Stimulated activated CD8-positive, alpha-beta memory T cell treated with anti-CD3 and anti-CD28 coated beads, Interleukin-7, amount 100 ng/mL, for 1 hour (primary cell): ENCODE data around the gene THADA.
"Not testable (repeated sequence)": the region's sequence is repeated elsewhere in the genome, so short reads cannot be mapped to it uniquely, and the experiment has no call there.

ENCODE experiments used
- DNase-seq, 2 donors: peaks; one replicate each; pipeline ENCODE4 v3.0.0-alpha.2; 2020; ENCODE audit warnings: low read depth in 2 of 2

THADA gene

DNA sequence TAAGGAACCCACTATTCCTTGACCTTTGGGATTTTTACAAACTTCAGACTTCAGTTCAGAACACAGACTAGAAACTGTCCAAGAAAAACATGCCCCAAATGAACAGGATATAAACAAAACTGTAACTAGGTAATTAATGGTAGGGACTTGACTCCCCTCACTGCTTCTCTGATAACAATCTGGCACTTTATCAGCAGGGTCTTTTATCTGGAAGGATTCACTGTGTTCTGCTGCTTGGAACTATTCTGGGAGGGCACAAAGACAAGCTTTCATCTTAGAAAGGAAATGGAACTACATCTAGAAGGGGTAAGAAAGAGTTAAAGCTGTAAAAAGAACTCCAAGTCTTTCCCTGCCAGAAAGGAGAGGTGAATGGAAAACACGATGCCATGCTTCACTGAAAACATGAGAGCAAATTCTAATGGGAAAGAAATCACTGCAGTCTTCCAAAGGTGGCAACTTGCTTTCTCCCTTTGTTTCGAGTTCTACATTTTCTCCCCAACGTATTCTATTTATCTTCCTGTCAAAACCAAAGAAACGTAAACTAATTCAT, 181.2 kb downstream of the THADA start:
- no peak for DNase-seq

DNA sequence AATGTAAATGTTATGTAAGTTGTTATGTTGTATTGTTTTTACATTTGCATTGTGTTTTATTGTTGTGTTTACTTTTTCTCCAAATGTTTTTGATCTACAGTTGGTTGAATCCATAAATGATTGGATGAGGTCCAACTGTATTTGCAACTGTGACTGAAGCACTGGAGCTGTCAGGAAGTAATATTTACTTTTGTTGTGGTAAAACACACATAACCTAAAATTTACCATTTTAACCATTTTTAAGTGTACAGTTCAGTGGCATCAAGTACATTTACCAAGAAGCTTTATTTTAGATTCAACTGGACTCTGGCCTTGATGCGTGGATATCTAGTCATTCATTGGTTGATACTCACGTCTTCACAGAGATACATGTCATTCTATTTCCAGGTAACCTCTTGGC, 181.8 kb downstream of the THADA start:
- DNase-seq: no peak

DNA sequence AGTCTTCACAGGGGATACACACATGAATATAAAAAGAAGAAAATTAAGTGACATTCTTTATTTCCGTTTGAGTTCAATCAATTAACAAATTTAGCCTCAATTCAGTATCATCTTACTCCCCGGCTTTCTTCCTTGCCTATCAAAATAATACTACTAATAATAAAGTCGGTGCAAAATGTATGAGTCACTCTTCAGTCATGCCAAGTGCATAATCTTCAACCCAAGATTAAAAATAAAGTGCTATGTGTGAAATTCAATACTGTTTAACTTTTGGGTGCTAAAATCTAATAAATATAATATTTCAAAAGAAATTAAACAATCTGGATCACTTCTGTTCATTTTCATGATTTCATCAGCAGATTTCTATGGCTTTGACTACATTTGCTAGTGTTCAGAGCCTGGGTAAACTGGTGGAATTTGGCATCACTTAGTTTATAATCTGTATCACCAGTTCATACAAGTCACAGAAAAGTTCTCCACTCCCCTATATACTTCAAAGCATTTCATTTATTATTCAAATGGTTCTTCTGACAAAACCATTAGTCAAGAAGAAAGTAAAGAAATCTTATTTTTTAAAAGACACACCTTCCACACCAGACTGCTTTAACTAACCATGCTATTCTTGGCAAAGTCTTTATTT, 183.6 kb downstream of the THADA start:
- no peak for DNase-seq

DNA sequence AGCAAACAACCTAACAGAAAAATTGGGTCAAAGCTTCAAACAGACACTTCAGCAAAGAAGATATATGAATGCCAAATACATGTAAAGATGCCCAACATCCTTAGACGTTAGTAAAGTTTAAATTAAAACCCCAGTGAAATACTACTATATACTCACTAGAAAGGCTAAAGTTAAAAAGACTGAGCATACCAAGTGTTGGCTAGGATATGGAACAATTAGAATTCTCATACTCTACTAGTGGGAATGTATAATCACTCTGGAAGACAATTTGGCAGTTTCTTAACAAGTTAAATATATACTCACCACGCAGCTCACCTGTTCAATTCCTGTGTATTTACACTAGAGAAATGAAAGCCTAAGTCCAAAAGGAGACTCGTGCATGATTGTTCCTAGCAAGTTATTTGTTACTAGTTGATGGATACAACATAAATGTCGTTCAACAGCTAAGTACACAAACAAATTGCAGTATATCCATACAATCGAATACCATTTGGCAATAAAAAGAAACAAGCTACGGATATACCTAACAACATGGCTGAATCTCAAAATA, 185.7 kb downstream of the THADA start:
- no peak for DNase-seq

DNA sequence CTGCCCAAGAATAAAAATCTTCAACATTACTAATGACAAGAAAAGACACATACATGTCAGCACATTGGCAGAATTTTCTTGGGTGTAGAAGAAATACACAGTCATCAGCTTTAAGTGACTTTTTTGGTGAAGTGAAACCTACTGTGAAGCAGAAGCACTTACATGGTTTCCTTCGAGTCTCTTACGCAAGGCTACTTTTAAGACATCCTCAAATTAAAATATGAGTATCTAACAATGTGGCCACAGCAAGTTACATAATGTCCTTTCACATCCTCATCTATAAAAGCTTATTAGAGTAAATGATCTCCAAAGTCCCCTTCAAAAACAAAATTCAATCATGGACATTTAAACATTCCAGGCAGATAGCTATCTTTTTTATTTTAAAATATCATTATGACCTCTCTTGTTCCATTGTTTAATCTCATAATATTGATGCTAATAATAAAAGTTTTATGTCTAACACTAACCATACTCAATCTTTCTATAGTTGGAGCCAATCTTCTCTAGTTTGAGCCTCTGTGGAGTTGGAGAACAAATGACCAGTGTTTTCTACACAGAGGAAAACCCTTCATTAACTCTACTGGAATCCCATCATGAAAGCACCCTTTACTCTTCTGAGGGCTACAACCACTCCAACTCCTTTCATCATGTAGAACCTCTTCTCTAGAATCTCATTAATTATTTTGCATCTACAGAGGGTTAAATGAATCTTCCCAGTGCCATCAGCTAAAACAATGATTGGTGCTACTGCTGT, 187.3 kb downstream of the THADA start:
- no peak for DNase-seq

DNA sequence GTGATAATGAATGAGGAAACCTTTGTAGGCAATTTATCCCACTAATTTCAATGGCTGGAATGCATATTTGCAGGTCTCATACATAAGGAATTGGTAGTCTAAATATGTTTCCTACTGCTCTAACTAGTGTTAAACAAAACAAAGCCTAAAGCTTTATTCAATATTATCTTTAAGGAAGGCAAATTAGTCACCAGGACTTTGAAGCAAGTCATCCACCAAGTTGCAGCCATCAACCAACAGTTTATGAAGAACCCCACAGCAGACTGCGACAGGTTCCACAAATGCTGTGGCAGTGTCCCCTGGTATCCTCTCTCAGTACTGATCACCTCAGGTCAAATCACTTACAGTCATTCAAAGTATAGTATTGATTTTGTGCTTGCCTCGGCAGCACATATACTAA, 187.9 kb downstream of the THADA start:
- no peak for DNase-seq

DNA sequence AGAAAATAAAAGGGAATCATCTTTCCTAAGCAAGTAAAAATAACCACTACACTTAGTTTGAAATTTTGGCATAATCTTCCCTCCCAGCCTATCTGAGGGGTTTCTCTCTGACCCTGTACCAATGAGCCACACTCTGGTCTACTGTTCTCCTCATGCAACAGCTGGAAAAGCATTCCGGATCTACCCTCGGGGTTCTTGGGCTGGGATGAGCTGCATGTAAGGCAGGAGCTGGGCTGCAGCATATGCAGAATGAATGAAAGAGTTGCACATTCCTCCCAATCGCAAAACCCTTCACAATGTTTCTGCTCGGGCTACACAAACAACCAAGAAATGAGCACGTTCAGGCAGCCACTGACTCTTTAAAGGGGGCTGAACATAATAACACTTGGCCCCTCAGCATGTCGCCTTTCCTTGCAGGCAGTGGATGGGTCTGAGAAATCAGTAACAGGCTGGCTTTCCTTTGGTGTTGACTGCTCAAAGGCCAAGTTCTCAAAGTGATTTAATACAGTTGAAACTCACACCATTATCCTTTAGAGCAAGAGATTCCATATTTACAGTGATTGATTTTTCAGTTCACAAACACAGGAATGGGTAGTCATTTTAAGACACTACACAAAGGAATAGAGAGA, 189.1 kb downstream of the THADA start:
- DNase-seq: no peak

DNA sequence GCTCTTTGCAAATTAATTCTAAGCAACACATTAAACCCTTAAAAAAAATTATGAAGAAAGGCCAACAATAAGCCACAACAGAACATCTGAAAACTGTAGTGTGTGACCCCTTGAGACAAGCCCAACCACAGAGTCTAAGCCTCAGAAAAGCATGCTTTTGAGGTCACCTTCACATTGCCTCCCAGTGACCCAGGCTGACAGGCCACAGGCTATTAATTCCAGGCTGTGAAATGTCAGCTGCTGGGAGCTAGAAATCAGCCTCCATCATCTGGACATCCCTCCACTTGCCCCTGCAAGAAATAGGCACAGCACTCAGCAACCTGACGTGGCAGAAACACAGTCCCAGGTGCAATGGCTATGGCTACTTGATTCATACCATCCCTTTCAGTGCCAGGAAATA, 190.0 kb downstream of the THADA start:
- no peak for DNase-seq

DNA sequence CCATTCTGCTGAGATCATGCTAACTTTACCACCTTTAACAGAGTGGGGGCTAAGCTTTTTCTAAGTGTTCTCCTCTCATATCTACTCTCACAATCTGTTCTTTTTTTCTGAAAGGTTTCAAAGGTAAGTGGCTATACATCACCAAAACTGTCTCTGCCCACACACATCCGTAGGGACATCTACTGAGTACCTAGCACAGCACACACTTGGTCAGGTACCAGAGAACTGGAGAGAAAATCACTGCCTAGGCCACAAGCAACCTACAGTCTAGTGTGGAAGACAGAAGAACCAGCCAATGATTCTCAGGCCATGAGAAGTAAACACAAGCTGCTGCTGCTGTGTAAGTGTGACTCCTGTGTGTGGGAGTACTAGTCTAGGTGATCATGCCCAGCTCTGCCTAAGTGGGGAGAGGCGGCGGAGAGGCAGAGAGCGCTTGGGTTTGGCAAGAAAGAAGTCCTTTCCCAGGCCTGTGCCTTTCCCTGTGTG, 193.3 kb downstream of the THADA start:
- no peak for DNase-seq

DNA sequence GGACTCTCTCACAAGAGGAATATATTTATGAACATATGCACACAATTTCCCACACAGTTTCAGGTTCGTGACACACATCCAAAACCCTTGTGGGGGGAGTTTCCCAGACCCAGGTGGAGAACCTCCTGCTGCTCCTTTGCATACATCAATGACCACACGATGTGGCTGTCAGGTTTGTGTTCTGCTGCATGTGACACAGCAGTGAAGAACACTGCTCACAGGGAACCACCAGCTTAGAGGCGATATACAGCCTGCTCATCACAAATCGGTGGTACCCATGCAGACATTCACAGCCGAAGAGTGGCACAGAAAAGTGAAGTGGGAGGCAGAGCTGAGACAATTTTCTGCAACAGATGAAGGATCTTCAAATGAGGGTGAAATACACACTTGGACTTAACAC, 193.8 kb downstream of the THADA start:
- DNase-seq: no peak

DNA sequence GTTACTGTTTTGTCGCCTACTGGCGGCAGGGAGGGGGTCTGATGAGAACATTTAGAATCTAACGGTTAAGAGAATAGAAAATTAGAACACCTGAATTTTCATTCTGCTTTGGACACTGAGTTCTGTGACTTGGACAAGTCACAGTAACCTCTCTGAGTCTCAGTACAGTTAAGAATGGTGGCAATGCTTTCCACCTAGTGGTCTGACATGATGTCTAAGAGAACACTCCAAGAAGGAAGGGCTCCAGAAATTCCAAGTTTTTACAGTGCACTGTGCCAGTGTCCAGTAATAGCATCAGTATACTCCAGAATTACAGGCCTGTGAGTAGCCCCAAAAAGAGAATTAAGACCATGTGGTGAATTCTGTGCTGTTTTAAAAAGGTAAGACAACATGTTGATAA, 195.3 kb downstream of the THADA start:
- DNase-seq: no peak

DNA sequence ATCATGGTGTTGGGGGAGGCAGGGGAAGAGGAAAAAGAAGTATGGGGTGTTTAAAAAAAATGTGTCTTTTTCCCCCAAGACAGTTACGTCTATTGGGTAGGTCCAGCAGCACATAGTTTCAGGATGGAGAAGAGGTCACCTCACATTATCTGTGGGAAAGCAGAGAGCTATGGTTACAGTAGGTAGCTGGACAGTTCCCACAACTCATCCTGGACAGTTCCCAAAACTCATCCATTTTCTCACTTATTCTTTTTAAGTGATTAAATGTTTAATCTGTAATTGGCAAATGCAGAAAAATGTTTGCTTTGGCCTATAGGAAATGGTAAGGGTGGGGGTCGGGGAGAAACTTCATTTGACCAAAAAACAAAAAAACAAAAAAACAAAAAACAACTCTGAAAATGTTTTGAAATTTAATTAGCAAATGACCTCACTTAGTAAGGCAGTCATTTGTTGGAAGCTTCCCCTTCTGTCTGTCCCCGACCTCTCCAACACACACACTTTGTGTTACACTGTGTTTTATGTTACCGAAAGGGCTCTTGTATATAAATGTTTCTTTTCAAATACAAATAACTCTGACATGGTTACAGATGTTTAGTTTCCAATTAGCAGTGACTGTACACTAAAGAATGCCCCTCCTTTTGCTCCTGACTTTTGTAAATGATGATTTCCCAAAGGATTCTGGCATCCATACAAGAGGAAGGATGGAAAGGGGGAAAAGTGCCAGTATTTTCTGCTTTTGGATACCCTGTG, 196.1 kb downstream of the THADA start:
- no peak for DNase-seq

DNA sequence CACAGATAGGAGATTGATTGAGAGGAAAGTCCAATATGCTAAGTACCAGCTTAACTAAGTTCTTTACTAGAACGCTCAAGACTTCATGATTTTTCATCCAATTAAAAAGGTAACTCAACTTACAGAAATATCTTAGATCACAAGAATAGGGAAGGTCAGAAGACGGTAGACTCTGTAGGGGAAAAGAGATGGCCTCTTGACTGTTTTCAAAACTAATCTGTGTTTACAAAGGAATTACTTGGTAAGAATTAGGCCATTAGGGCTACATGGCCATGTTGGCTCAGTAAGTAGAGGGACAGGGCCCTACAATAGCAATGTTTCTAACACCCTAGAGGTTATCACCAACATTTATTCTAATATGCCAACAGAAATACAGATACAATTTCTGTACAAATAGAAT, 196.7 kb downstream of the THADA start:
- DNase-seq: no peak

DNA sequence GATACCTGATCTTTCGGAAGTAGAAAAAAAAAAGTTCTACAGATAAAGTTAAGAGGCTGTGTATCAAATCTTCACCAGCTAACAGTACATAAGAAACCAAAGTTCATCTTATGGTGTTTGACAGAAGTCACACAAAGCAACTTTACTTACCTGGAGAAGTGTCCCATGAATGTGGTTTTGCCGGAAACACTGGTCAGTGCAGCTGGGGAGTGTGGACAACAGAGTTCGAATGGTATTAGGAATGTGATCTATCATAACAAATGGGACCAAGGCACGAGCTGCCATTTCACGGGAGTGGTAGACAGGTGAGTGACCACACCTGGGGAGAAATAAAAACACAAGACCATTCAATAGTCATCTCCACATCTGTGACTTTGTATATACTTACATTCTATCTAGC, 198.0 kb downstream of the THADA start:
- no peak for DNase-seq

DNA sequence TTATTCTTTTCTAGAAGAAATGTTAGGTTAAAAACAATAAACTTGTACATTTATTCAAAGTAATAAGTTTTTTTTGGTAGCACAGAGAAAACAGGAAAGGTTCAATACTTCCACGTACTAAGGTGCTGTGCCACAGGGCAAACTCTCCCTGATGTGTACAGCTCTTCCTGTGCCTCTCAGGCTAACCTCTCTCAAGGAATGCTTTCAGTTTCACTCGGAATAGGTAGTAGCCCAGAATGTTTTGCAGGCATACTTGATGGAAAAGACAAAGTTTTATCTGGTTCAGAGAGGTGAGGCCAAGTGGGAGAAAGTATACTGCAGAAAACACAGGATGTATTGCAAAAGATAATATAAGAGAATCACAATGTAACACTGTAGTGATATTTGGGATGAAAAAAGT, 198.4 kb downstream of the THADA start:
- DNase-seq: no peak

DNA sequence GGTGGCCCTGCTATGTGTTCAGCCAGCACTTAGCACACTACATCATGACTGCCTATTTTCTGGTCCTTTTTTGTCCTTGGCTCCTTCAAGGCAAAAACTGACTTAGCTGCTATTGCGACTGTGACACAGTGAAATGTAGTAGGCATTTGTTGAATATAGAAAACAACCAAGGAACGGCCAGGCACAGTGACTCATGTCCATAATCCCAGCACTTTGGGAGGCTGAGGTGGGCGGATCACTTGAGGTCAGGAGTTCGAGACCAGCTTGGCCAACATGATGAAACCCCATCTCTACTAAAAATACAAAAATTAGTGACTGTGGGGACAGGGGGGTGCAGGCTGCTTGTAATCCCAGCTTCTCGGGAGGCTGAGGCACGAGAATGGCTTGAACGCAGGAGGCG, 199.5 kb downstream of the THADA start:
- not testable (repeated sequence) for DNase-seq

DNA sequence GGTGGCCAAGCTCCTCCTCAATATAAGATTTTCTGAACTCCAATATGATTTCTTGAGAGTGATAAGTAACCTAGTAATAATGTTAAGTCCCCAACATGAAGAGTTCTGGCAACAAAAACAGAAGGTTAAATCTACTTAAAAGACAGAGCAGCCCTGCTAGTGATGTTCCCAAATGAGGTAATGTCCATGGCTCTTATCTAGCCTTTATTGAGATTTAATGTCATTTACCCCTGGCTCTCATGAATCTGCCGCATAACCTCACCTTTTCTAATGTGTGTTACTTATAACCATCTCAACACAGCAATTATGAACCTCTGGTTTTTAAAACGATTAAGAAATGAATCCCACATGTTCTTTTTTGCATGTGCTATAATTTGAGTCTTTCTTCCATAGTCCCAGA, 201.9 kb downstream of the THADA start:
- DNase-seq: no peak

DNA sequence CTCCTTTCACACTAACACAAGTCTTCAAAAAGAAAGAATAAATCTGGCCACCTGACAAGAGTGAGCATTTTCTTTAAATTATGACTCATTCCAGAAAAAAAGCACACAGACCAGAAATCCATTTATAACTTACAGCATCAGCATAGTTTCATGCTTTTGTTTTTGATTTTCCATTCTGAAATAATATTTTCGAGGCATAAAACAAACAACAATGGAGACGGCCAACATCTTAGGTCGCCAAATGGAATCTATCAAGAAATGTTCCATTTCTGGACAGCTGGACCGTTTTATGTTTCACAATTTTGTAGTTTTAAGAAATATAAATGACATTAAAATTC, 204.0 kb downstream of the THADA start:
- no peak for DNase-seq

DNA sequence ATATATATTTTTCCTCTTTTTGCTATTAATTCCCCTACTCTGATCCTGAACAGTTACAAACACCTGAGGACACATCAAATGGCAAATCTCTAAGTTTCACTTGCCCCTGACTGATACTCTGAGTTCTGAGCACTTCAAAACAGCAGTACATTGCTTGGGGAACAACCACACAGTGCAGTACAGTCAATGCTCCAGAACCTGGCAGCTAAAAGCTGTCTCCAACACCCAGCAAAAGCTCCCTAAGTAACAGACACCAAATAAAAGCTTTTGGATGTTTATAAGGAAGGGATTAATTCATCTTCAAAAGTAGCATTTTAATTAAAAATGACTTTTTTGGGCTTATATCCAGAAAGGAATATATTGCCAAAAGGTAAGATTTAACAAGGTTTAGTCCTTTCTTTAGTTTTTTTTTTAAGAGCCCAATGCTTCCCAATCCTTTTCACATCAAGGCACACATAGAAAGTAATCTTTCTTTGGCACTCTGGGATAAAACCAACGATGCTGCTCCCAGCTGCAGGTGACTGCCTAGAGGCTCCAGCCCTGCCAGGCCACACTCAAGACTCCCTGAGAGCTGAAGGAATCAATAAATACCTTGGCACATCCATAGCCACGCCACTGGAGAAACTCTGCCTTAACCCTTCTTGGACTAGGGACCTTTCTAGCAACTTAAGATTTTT, 204.5 kb downstream of the THADA start:
- DNase-seq: no peak

DNA sequence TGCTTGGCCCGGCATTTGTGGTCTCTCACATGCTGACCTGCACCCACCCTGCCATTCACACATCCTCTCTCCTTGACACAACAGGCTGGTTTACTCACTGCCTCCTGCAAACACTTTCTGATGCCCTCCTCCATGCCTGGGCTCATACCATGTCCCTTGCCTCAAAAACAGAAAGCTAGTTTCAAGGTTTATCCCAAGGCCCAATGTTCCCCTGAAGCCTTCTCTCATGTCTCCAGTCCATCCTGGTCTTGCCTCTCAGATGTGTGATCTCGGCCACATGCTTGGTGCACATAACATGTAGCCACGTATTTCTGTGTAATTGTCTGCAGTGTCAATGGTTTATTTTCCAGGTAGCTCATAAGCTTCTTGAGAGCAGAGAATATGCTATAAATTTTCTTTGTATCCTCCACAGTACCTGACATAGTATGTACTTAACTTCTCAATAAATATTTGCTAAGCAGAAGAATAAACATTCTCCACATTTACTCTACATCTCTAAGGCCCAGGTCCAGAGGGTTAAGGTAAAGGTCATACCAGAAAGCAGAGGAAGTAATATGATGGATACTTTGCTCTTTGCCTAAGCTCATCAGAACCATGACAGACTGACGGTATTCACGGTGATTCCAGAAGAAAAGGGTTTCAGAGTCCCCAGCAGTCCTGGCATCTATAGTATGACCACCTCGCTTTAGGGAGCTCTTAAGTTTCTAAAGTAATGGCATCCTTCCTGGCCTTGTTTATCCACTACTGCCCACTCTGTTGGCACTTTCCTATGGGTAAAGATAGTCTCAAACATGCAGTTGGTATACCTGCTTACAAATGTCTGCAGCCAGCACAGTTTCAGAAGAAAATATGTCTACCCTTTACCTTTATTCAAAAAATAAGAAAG, 206.0 kb downstream of the THADA start:
- no peak for DNase-seq
